ENCODE measurements around the gene GRAP2. TPM values are rescaled to one million over a fixed set of nuclear protein-coding genes. Genes with fewer than 3 reads are reported as not detected.
A peak's percentile ranks its signal among the peaks of the same experiment; 100 is the strongest.

The GRAP2 gene
- polyA plus RNA-seq, 1 donor (not counting 4 experiments of a cell fraction or from before 2014, with no cell fraction given), result not detected

DNA sequence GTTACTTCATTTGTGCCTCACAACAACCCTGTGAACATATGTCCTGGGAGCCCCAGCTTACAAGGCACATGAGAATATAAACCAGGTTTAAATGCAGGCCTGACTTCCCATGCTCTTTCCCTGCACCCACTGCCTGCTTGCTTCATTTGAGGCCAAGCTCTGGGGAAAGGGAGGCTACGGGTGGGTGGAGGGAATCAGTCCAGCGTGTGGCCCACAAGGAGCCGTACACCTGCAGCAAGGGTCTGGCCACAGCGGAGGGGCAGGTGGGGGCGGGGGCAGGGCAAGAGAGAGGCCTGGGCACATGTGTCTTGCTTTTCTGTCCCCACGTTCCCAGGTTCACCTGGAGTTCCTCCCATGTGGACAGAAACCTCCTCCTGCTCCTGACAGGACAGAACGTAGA, 120.1 kb downstream of the GRAP2 start:
- no peak for FAIRE-seq

DNA sequence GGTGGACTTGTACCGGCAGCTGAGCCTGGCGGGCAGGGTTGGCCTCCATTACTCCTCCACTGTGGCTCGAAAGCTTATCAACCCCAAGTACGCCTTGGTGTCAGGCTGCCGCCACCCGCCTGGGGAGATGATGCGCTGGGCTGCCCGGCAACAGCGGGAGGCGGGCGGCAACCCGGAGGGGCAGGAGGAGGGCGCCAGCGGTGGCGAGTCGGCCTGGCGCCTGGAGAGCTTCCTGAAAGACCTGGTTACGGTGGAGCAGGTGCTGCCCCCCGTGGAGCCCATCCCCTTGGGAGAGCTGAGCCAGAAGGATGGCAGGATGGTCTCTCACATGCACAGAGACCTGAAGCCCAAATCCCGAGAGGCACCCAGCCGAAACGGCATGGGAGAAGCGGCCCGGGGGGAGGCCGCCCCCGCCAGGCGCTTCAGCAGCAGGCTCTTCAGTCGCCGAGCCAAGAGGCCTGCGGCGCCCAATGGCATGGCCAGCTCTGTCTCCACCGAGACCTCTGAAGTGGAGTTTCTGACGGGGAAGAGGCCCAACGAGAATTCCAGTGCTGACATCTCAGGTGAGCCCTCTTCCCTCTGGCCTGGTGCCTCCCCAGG, 120.6 kb downstream of the GRAP2 start:
- Histone ChIP-seq H3K79me2 (ENCODE audit: control insufficient read depth, insufficient read depth, low read length) (peaks cover 33% of the 10 kb centered on the region), H3K36me3 (ENCODE audit: control insufficient read depth in 2 of 2, extremely low read depth in 1 of 2, insufficient read depth in 2 of 2, low read length in 2 of 2) (peaks cover 25 to 31% of the 10 kb centered on the region in 2 experiments), H3K4me3 (ENCODE audit: control insufficient read depth in 2 of 3, extremely low read depth in 1 of 3, insufficient read depth in 2 of 3, low read depth in 1 of 3, low read length in 3 of 3) (no peak overlapping the region), H3K9ac (ENCODE audit: control insufficient read depth, extremely low read depth, insufficient read depth, low read length) (peak overlapping the region; percentile 22), H3K27me3 (ENCODE audit: control insufficient read depth, extremely low read depth, insufficient read depth, low read length) (no peaks in the 10 kb centered on the region), H4K20me1 (ENCODE audit: control insufficient read depth, extremely low read depth, insufficient read depth, low read length) (peaks cover 12% of the 10 kb centered on the region), H3K4me2 (ENCODE audit: control insufficient read depth, extremely low read depth, insufficient read depth, low read depth, low read length) (peak overlapping the region; percentile 44), H3K9me1 (ENCODE audit: control insufficient read depth, extremely low read depth, insufficient read depth, low read length) (peaks cover 5% of the 10 kb centered on the region), H3K27ac (ENCODE audit: control insufficient read depth, insufficient read depth, low read length) (peak overlapping the region; percentile 66), H3K9me3 (ENCODE audit: control insufficient read depth, low read depth, low read length) (no peaks in the 10 kb centered on the region), H2AFZ (ENCODE audit: control insufficient read depth, low read length) (no peak overlapping the region), H3K4me1 (ENCODE audit: control insufficient read depth, extremely low read depth, insufficient read depth, low read length) (peaks cover 64% of the 10 kb centered on the region)
- dilution Hi-C loops (cut with MboI; ENCODE audit: extremely low pct_ligation_motif_present, low sequenced_read_pairs), result no loop called here
- FAIRE-seq (no peak), DNase-seq (ENCODE audit: low read depth, low spot score) (no peak)
- TF ChIP-seq, protein P1, sequence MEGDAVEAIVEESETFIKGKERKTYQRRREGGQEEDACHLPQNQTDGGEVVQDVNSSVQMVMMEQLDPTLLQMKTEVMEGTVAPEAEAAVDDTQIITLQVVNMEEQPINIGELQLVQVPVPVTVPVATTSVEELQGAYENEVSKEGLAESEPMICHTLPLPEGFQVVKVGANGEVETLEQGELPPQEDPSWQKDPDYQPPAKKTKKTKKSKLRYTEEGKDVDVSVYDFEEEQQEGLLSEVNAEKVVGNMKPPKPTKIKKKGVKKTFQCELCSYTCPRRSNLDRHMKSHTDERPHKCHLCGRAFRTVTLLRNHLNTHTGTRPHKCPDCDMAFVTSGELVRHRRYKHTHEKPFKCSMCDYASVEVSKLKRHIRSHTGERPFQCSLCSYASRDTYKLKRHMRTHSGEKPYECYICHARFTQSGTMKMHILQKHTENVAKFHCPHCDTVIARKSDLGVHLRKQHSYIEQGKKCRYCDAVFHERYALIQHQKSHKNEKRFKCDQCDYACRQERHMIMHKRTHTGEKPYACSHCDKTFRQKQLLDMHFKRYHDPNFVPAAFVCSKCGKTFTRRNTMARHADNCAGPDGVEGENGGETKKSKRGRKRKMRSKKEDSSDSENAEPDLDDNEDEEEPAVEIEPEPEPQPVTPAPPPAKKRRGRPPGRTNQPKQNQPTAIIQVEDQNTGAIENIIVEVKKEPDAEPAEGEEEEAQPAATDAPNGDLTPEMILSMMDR (optimal IDR thresholded peaks at IDR 0.05 in 1 of 3, IDR thresholded peaks at IDR 0.05 in 1 of 3, conservative IDR thresholded peaks at IDR 0.05 in 1 of 3; ENCODE audit: extremely low read depth in 1 of 3, insufficient read depth in 2 of 3, low read length in 3 of 3), result no peak
- TF ChIP-seq EZH2 (IDR thresholded peaks at IDR 0.05; ENCODE audit: low read length), result no peak

More for the DNA sequence above, 120.1 kb downstream of the GRAP2 start:
- peaks cover 25 to 31% of the 10 kb centered on the region in 2 experiments for H3K36me3 ChIP-seq (ENCODE audit: control insufficient read depth in 2 of 2, extremely low read depth in 1 of 2, insufficient read depth in 2 of 2, low read length in 2 of 2)
- H3K27me3 ChIP-seq (ENCODE audit: control insufficient read depth, extremely low read depth, insufficient read depth, low read length), result no peaks in the 10 kb centered on the region
- no peak for TF ChIP-seq EZH2 (IDR thresholded peaks at IDR 0.05; ENCODE audit: low read length)
- TF ChIP-seq, protein P1 (optimal IDR thresholded peaks at IDR 0.05 in 1 of 3, IDR thresholded peaks at IDR 0.05 in 1 of 3, conservative IDR thresholded peaks at IDR 0.05 in 1 of 3; ENCODE audit: extremely low read depth in 1 of 3, insufficient read depth in 2 of 3, low read length in 3 of 3), result no peak
- DNase-seq (ENCODE audit: low read depth, low spot score), result no peak
- H3K4me1 ChIP-seq (ENCODE audit: control insufficient read depth, extremely low read depth, insufficient read depth, low read length), result peaks cover 64% of the 10 kb centered on the region
- H3K9me3 ChIP-seq (ENCODE audit: control insufficient read depth, low read depth, low read length), result no peaks in the 10 kb centered on the region
- dilution Hi-C loops (cut with MboI; ENCODE audit: extremely low pct_ligation_motif_present, low sequenced_read_pairs), result no loop called here
- H3K4me3 ChIP-seq (ENCODE audit: control insufficient read depth in 2 of 3, extremely low read depth in 1 of 3, insufficient read depth in 2 of 3, low read depth in 1 of 3, low read length in 3 of 3), result no peak overlapping the region
- H3K9ac ChIP-seq (ENCODE audit: control insufficient read depth, extremely low read depth, insufficient read depth, low read length), result peak overlapping the region; percentile 4
- H2AFZ ChIP-seq (ENCODE audit: control insufficient read depth, low read length), result no peak overlapping the region
- no peak overlapping the region for H3K4me2 ChIP-seq (ENCODE audit: control insufficient read depth, extremely low read depth, insufficient read depth, low read depth, low read length)
- H3K9me1 ChIP-seq (ENCODE audit: control insufficient read depth, extremely low read depth, insufficient read depth, low read length), result peaks cover 5% of the 10 kb centered on the region
- peaks cover 37% of the 10 kb centered on the region for H3K79me2 ChIP-seq (ENCODE audit: control insufficient read depth, insufficient read depth, low read length)
- peaks cover 12% of the 10 kb centered on the region for H4K20me1 ChIP-seq (ENCODE audit: control insufficient read depth, extremely low read depth, insufficient read depth, low read length)
- H3K27ac ChIP-seq (ENCODE audit: control insufficient read depth, insufficient read depth, low read length), result no peak overlapping the region

All from keratinocyte (primary cell).